PC-3 (cell line): ENCODE data around the gene LUC7L3. TPM values are rescaled to one million over a fixed set of nuclear protein-coding genes. Genes with fewer than 3 reads are reported as not detected.

Source experiments
- ATAC-seq: fragments of 200-7000 bp; cut with Tn5 transposase; 2 replicates; pipeline ENCODE4 v1.9.1; 2020; ENCODE audit warnings: mild to moderate bottlenecking, moderate library complexity
- BruUV-seq: library from RNA; stranded (reverse); fragments of 400-500 nt; replicated peaks from 2 replicates; lab custom pipeline; 2021; lab: Mats Ljungman, UMichigan
- CTCF ChIA-PET: fragments of 300-600 bp; sonication (Branson Sonifier 250); formaldehyde crosslinking; loops from one replicate; lab custom pipeline; 2022; ENCODE audit warnings: antibody characterized with exemption; lab: Charles Lee
- POLR2A ChIA-PET: fragments of 300-600 bp; sonication (Branson Sonifier 250); formaldehyde crosslinking; loops from one replicate; lab custom pipeline; 2022; ENCODE audit warnings: antibody characterized with exemption; ENCODE audit not compliant: unreplicated experiment; lab: Charles Lee
- DNase-seq: peaks from one replicate; pipeline ENCODE4 v3.0.0-alpha.2; 2015
- H2AFZ ChIP-seq: fragments of 300-600 bp; sonication (generic); 2 replicates; pipeline ENCODE4 v1.6.0; 2016; ENCODE audit warnings: antibody characterized with exemption, low read length
- H3F3A ChIP-seq: fragments of 300-600 bp; sonication (generic); one replicate; pipeline ENCODE4 v1.6.0; 2017; ENCODE audit warnings: antibody characterized with exemption, low read length, control low read depth, mild to moderate bottlenecking; ENCODE audit not compliant: unreplicated experiment
- H3K27ac ChIP-seq: fragments of 300-600 bp; sonication (generic); 2 replicates; pipeline ENCODE4 v1.5.1; 2016; ENCODE audit warnings: mild to moderate bottlenecking, low read length
- H3K27me3 ChIP-seq: fragments of 300-600 bp; sonication (generic); 2 replicates; pipeline ENCODE4 v1.6.1; 2016; ENCODE audit warnings: low read length, mixed read lengths
- H3K36me3 ChIP-seq: fragments of 300-600 bp; sonication (generic); 2 replicates; pipeline ENCODE4 v1.6.1; 2016; ENCODE audit warnings: low read depth, mixed run types, low read length, mixed read lengths
- H3K4me1 ChIP-seq: fragments of 300-600 bp; sonication (generic); 2 replicates; pipeline ENCODE4 v1.5.1; 2016; ENCODE audit warnings: low read length; ENCODE audit not compliant: insufficient read depth
- H3K4me2 ChIP-seq: fragments of 300-600 bp; sonication (generic); 2 replicates; pipeline ENCODE4 v1.6.0; 2016; ENCODE audit warnings: low read length
- H3K4me3 ChIP-seq: fragments of 300-600 bp; sonication (generic); 2 replicates; pipeline ENCODE4 v1.5.1; 2016; ENCODE audit warnings: mild to moderate bottlenecking, low read length, mixed read lengths
- H3K79me2 ChIP-seq: fragments of 300-600 bp; sonication (generic); 2 replicates; pipeline ENCODE4 v1.6.1; 2017; ENCODE audit warnings: low read length, mixed read lengths
- H3K9ac ChIP-seq: fragments of 300-600 bp; sonication (generic); 2 replicates; pipeline ENCODE4 v1.6.0; 2016; ENCODE audit warnings: mild to moderate bottlenecking, low read length
- H3K9me2 ChIP-seq: fragments of 300-600 bp; sonication (generic); replicated peaks from 2 replicates; pipeline ENCODE4 v1.6.1; 2016; ENCODE audit warnings: mixed run types, low read length, mixed read lengths
- H3K9me3 ChIP-seq: fragments of 300-600 bp; sonication (generic); 2 replicates; pipeline ENCODE4 v1.6.1; 2016; ENCODE audit warnings: low read length, mixed read lengths
- H4K20me1 ChIP-seq: fragments of 300-600 bp; sonication (generic); 2 replicates; pipeline ENCODE4 v1.6.1; 2016; ENCODE audit warnings: low read length, mixed read lengths
- EZH2 ChIP-seq: fragments of 300-600 bp; sonication (generic); IDR thresholded peaks from one replicate; pipeline ENCODE4 v1.6.1; 2017; ENCODE audit warnings: antibody characterized with exemption, mild to moderate bottlenecking, low read length; ENCODE audit not compliant: unreplicated experiment
- EZH2phosphoT487 ChIP-seq: fragments of 300-600 bp; sonication (generic); IDR thresholded peaks from 2 replicates; pipeline ENCODE4 v1.6.1; 2018; ENCODE audit warnings: mild to moderate bottlenecking, antibody characterized with exemption, low read length, borderline replicate concordance
- intact Hi-C: fragments of 100-400 bp; cut with micrococcal nuclease; formaldehyde crosslinking; loops from 2 replicates; pipeline ENCODE4 v1.9.0; 2023
- total RNA-seq: library from RNA; depleted of rRNA; stranded (reverse); fragments of >200 nt; gene quantifications from 2 replicates; pipeline ENCODE4 v1.2.3, GENCODE V29; 2014
- TF ChIP-seq, protein P1 (sequence below): fragments of 300-600 bp; sonication (generic); conservative IDR thresholded peaks from 2 replicates; pipeline ENCODE4 v1.5.1; 2017; ENCODE audit warnings: antibody characterized with exemption, low read depth, mild to moderate bottlenecking, low read length

Gene LUC7L3
- total RNA-seq, 1 experiment from 2014 or later, result 43.0 TPM

DNA sequence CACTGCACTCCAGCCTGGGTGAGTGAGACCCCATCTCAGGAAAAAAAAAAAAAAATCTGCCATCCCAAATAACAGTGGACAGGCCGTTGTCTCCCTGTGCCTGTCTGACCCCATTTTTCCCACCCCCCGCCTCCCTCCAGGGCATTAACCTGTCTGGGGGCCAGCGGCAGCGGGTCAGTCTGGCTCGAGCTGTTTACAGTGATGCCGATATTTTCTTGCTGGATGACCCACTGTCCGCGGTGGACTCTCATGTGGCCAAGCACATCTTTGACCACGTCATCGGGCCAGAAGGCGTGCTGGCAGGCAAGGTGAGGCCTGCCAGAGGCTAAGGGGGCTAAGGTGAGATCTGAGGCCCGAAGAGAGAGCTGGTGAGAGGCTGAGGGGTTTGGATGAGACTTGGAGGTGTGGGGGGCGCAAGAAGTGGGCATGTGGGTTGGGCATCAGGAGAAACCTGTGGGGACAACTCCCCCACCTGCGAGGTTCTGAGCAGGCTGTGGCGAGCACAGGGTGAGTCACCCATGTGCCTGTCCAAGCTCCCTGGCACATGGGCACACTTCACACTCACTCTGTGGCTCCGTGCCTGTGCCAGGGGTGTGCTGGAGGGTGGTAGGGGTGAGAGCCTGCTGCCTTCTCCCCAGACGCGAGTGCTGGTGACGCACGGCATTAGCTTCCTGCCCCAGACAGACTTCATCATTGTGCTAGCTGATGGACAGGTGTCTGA is 46.4 kb upstream of the LUC7L3 start:
- ChIA-PET CTCF (interaction anchor here (0.6 kb wide), 1 partner anchor 100 kb away, joined by 3 read pairs; no protein-coding TSS in a partner anchor), POLR2A (interaction anchor here (0.6 to 0.7 kb wide), 2 partner anchors 34 to 130 kb away, joined by 4 read pairs; no protein-coding TSS in a partner anchor)
- 0 out of 2 replicates have a peak, but pooled peaks cover 5% of the 10 kb centered on the region for H3K36me3 ChIP-seq
- H4K20me1 ChIP-seq, result no peaks in the 10 kb centered on the region
- H2AFZ ChIP-seq, result no peak overlapping the region
- no peaks in the 10 kb centered on the region for H3F3A ChIP-seq
- ATAC-seq (peak; percentile 86), DNase-seq (peak; percentile 63)
- TF ChIP-seq EZH2phosphoT487 (no peak), EZH2 (no peak)
- TF ChIP-seq, protein P1, sequence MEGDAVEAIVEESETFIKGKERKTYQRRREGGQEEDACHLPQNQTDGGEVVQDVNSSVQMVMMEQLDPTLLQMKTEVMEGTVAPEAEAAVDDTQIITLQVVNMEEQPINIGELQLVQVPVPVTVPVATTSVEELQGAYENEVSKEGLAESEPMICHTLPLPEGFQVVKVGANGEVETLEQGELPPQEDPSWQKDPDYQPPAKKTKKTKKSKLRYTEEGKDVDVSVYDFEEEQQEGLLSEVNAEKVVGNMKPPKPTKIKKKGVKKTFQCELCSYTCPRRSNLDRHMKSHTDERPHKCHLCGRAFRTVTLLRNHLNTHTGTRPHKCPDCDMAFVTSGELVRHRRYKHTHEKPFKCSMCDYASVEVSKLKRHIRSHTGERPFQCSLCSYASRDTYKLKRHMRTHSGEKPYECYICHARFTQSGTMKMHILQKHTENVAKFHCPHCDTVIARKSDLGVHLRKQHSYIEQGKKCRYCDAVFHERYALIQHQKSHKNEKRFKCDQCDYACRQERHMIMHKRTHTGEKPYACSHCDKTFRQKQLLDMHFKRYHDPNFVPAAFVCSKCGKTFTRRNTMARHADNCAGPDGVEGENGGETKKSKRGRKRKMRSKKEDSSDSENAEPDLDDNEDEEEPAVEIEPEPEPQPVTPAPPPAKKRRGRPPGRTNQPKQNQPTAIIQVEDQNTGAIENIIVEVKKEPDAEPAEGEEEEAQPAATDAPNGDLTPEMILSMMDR, result no peak
- H3K9ac ChIP-seq, result no peak overlapping the region
- H3K79me2 ChIP-seq, result no peaks in the 10 kb centered on the region
- intact Hi-C loops, result no loop called here
- H3K9me2 ChIP-seq, result no peaks in the 10 kb centered on the region
- no peak overlapping the region; the same call in 1 of the 2 replicates for H3K4me2 ChIP-seq
- BruUV-seq, result no TSS peak
- H3K9me3 ChIP-seq, result no peaks in the 10 kb centered on the region
- H3K27ac ChIP-seq, result no peak overlapping the region
- peaks cover 27% of the 10 kb centered on the region for H3K4me1 ChIP-seq
- H3K4me3 ChIP-seq, result no peak overlapping the region
- H3K27me3 ChIP-seq, result no peaks in the 10 kb centered on the region

DNA sequence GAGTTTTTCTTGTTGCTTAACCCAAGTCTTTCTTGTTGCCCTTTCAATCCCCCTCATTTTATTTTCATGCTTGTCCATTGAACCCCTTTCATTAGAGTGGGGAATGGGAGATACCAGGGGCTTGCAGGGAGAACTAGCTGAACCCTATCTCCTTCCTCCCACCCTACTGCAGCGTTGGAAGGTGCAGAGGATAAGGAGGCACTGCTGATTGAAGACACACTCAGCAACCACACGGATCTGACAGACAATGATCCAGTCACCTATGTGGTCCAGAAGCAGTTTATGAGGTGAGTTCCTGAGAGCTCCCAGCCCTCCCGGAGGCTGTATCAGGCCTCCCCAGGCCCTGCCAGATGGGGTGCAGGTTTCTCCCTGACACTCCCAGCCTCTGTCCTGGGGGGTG is 44.2 kb upstream of the LUC7L3 start:
- Histone ChIP-seq H3K9me3 (no peaks in the 10 kb centered on the region), H3K36me3 (0 out of 2 replicates have a peak, but pooled peaks cover 5% of the 10 kb centered on the region), H3K9me2 (no peaks in the 10 kb centered on the region), H3K27me3 (no peaks in the 10 kb centered on the region), H3K4me2 (no peak overlapping the region), H3K4me1 (peaks cover 18% of the 10 kb centered on the region), H4K20me1 (no peaks in the 10 kb centered on the region), H3K9ac (no peak overlapping the region), H3F3A (no peaks in the 10 kb centered on the region), H3K79me2 (no peaks in the 10 kb centered on the region), H2AFZ (no peak overlapping the region), H3K27ac (no peak overlapping the region), H3K4me3 (no peak overlapping the region)
- DNase-seq (no peak), ATAC-seq (no peak)
- no TSS peak for BruUV-seq
- TF ChIP-seq EZH2phosphoT487 (no peak), EZH2 (no peak)
- TF ChIP-seq, protein P1, result no peak
- intact Hi-C loops, result no loop called here
- POLR2A ChIA-PET, result no interaction called here
- CTCF ChIA-PET, result no interaction called here

DNA sequence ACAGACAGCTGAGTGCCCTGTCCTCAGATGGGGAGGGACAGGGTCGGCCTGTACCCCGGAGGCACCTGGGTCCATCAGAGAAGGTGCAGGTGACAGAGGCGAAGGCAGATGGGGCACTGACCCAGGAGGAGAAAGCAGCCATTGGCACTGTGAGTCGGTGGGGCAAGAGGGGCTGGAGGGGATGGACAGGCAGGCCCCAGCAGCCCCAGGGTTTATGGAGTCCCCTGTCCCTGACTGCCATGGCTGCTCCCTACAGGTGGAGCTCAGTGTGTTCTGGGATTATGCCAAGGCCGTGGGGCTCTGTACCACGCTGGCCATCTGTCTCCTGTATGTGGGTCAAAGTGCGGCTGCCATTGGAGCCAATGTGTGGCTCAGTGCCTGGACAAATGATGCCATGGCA is 43.8 kb upstream of the LUC7L3 start:
- Histone ChIP-seq H3K4me2 (no peak overlapping the region), H3K4me3 (no peak overlapping the region), H3K27me3 (no peaks in the 10 kb centered on the region), H3K9me3 (no peaks in the 10 kb centered on the region), H3K27ac (no peak overlapping the region), H4K20me1 (no peaks in the 10 kb centered on the region), H3K9me2 (no peaks in the 10 kb centered on the region), H3K36me3 (0 out of 2 replicates have a peak, but pooled peaks cover 5% of the 10 kb centered on the region), H3K9ac (no peak overlapping the region), H3F3A (no peaks in the 10 kb centered on the region), H2AFZ (no peak overlapping the region), H3K4me1 (peaks cover 18% of the 10 kb centered on the region), H3K79me2 (no peaks in the 10 kb centered on the region)
- POLR2A ChIA-PET, result no interaction called here
- CTCF ChIA-PET, result no interaction called here
- TF ChIP-seq EZH2phosphoT487 (no peak), EZH2 (no peak)
- TF ChIP-seq, protein P1, result no peak
- ATAC-seq, result no peak
- no TSS peak for BruUV-seq
- intact Hi-C loops, result no loop called here
- no peak for DNase-seq
